ENCODE data around the gene CCNB2. TPM values are rescaled to one million over a fixed set of nuclear protein-coding genes. Genes with fewer than 3 reads are reported as not detected.

CCNB2 gene
- total and polyA plus RNA-seq, 2 donors (not counting 3 experiments of a cell fraction or from before 2014, with no cell fraction given): 55.9 to 65.2 TPM

DNA sequence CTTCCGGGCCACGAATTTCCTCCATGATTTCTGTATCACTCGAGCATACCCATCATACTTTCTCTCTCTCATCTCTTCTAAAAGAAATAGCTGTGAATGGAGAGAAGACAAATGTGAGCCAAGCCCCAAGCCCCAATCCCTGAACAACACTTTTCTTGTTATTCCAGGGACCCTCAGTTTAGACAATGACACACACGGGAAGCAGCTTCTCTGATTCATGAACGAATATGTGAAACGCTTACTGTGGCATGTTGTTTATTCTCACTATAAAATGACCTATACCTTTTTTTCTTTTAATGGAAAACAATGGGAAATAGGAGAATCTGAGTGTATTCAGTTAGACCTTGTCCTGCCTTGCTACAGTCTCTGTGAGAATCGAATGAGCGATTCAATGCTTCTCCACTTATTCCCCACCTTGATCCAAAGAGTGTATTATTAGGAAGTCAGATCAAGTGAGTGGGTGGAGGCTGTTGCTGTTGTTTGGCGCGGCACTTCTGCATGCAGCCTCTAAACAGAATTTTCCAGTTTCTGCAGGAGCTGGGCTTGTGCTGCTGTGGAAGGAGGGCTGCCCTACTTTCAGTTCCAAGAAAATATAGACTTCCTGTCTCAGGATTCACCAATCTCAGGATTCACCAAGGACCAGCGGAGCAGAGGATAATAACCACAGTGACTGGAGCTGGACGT is 69.3 kb downstream of the CCNB2 start:
- no peak for TF ChIP-seq FOS (IDR thresholded peaks at IDR 0.05; ENCODE audit: borderline replicate concordance, insufficient read depth, low read length)
- no peak for TF ChIP-seq MYC (IDR thresholded peaks at IDR 0.05; ENCODE audit: low read depth, low read length)
- TF ChIP-seq POLR2AphosphoS5 (IDR thresholded peaks at IDR 0.05; ENCODE audit: insufficient read depth, low read depth, low read length): peak; percentile 39
- TF ChIP-seq EZH2 (IDR thresholded peaks at IDR 0.05; ENCODE audit: borderline replicate concordance, low read depth, low read length, severe bottlenecking): no peak
- POLR2A ChIA-PET: interaction anchor here (1.4 kb wide), 1 partner anchor 199 kb away, joined by 4 read pairs; the partner anchor contains the start of gene MYO1E
- Histone ChIP-seq H4K20me1 (replicated peaks; ENCODE audit: control insufficient read depth, extremely low read depth, insufficient read depth, low read length) (no peaks in the 10 kb centered on the region), H3K9me1 (replicated peaks; ENCODE audit: control insufficient read depth, extremely low read depth, insufficient read depth, low read length) (no peaks in the 10 kb centered on the region), H2AFZ (ENCODE audit: low read depth, low read length) (no peak overlapping the region), H3K4me1 (ENCODE audit: control insufficient read depth, extremely low read depth, insufficient read depth, low read length) (peaks cover 37% of the 10 kb centered on the region), H3K4me2 (ENCODE audit: insufficient read depth, low read length) (peak overlapping the region; percentile 3), H3K9ac (replicated peaks; ENCODE audit: extremely low read depth, insufficient read depth, low read length) (peak overlapping the region; percentile 17), H3K4me3 (replicated peaks in 1 of 3; ENCODE audit: insufficient read depth in 1 of 3, low read depth in 1 of 3, low read length in 3 of 3) (no peak overlapping the region), H3K36me3 (ENCODE audit: control insufficient read depth in 2 of 2, extremely low read depth in 1 of 2, insufficient read depth in 2 of 2, low read length in 2 of 2) (peaks cover 10 to 11% of the 10 kb centered on the region in 2 experiments), H3K27me3 (ENCODE audit: control insufficient read depth in 2 of 2, insufficient read depth in 2 of 2, low read length in 2 of 2) (no peaks in the 10 kb centered on the region), H3K79me2 (ENCODE audit: control insufficient read depth, insufficient read depth, low read length) (no peaks in the 10 kb centered on the region), H3K9me3 (replicated peaks; ENCODE audit: control insufficient read depth, insufficient read depth, low read length) (no peaks in the 10 kb centered on the region), H3K27ac (ENCODE audit: insufficient read depth, low read depth, low read length) (peak overlapping the region; percentile 62)
- CTCF ChIA-PET: interaction anchor here (0.6 to 2.0 kb wide), 19 partner anchors 9 to 355 kb away, joined by 3 to 14 read pairs (median 5); partner anchors contain the start of gene MYO1E
- FAIRE-seq (no peak), DNase-seq (ENCODE audit: low read depth, low spot score) (peak; percentile 33)
- intact Hi-C loops (cut with micrococcal nuclease): loop anchor here (1.0 to 2.0 kb wide), 4 partner anchors 59 to 319 kb away; no protein-coding TSS in a partner anchor
- BruUV-seq (replicated peaks): TSS peak; percentile 53
- dilution Hi-C loops (cut with MboI; ENCODE audit: extremely low pct_ligation_motif_present, low sequenced_read_pairs): no loop called here

MicroRNA genes within 50 kb of the gene (microRNA counts, 767-probe panel; counts per million panel counts)
- microRNA hsa-miR-2116-5p: 723 counts per million, percentile 96 among the panel's probes with 10 or more counts

Small RNA genes lying within 50 kb of the gene (microRNA-seq; reads per million reads assigned to microRNA genes)
- gene MIR2116 (ENCODE audit: borderline number of aligned reads, borderline replicate concordance): 4.2 reads per million, percentile 6 among the genes with 10 or more reads in this experiment

Small RNA genes lying within 50 kb of the gene (small RNA-seq; reads per million reads assigned to genes)
- gene MIR2116 (ENCODE audit: insufficient read depth, insufficient read length, low read depth, low replicate concordance): not detected

Other genes starting within 250 kb of the CCNB2 start
- 80.9 and 93.0 TPM in 2 replicates for gene SLTM, start 171.5 kb upstream of the CCNB2 start, total RNA-seq
- 15.5 and 28.1 TPM in 2 replicates for gene SLTM, start 171.5 kb upstream of the CCNB2 start, polyA plus RNA-seq
- gene RNF111, start 117.5 kb upstream of the CCNB2 start, total RNA-seq: 42.4 and 42.6 TPM in 2 replicates
- 22.3 and 27.6 TPM in 2 replicates for gene RNF111, start 117.5 kb upstream of the CCNB2 start, polyA plus RNA-seq
- not detected in 2 replicates for gene LDHAL6B, start 101.7 kb downstream of the CCNB2 start, total RNA-seq
- gene LDHAL6B, start 101.7 kb downstream of the CCNB2 start, polyA plus RNA-seq: not detected in 2 replicates

All from endothelial cell of umbilical vein (primary cell).